ENCODE data around the gene TMEM120B. TPM values are rescaled to one million over a fixed set of nuclear protein-coding genes. Genes with fewer than 3 reads are reported as not detected.

The TMEM120B gene
- total and polyA plus RNA-seq, 4 donors: 1.5 to 12.0 (median 9.1) TPM

GRCh38 chr12:121722511-121722910 lies 10.0 kb downstream of the TMEM120B start:
- Histone ChIP-seq H3K27ac (ENCODE audit: low read depth in 1 of 2, low read length in 2 of 2) (no peak overlapping the region), H3K4me1 (ENCODE audit: control insufficient read depth in 1 of 2, insufficient read depth in 2 of 2, low read length in 2 of 2) (no peaks in the 10 kb centered on the region), H3K9me3 (ENCODE audit: control insufficient read depth, low read length) (no peaks in the 10 kb centered on the region), H3K4me3 (ENCODE audit: low read length in 2 of 2) (no peak overlapping the region), H3K27me3 (ENCODE audit: control insufficient read depth in 1 of 2, insufficient read depth in 2 of 2, low read length in 1 of 2) (no peaks in the 10 kb centered on the region), H3K36me3 (ENCODE audit: control insufficient read depth in 1 of 2, insufficient read depth in 2 of 2, low read length in 1 of 2) (no peaks in the 10 kb centered on the region)
- 95 to 100% methylated on average over 1 to 3 of the region's 3 CpGs for WGBS, 2 donors
- intact Hi-C loops (cut with DNase I): no loop called here
- DNase-seq (no peak), ATAC-seq (ENCODE audit: low FRiP score) (no peak)

GRCh38 chr12:121723200-121723599 lies 10.6 kb downstream of the TMEM120B start:
- intact Hi-C loops (cut with DNase I): no loop called here
- Histone ChIP-seq H3K27me3 (ENCODE audit: control insufficient read depth in 1 of 2, insufficient read depth in 2 of 2, low read length in 1 of 2) (no peaks in the 10 kb centered on the region), H3K27ac (ENCODE audit: low read depth in 1 of 2, low read length in 2 of 2) (no peak overlapping the region), H3K36me3 (ENCODE audit: control insufficient read depth in 1 of 2, insufficient read depth in 2 of 2, low read length in 1 of 2) (no peaks in the 10 kb centered on the region), H3K4me1 (ENCODE audit: control insufficient read depth in 1 of 2, insufficient read depth in 2 of 2, low read length in 2 of 2) (no peaks in the 10 kb centered on the region), H3K9me3 (ENCODE audit: control insufficient read depth, low read length) (no peaks in the 10 kb centered on the region), H3K4me3 (ENCODE audit: low read length in 2 of 2) (no peak overlapping the region)
- no peak for ATAC-seq (ENCODE audit: low FRiP score)
- WGBS, 2 donors: 93 to 95% methylated on average over 4 of the region's 4 CpGs
- no peak for DNase-seq

- Histone ChIP-seq H3K4me3 (ENCODE audit: low read length in 2 of 2) (no peak overlapping the region), H3K4me1 (ENCODE audit: control insufficient read depth in 1 of 2, insufficient read depth in 2 of 2, low read length in 2 of 2) (no peaks in the 10 kb centered on the region), H3K27me3 (ENCODE audit: control insufficient read depth in 1 of 2, insufficient read depth in 2 of 2, low read length in 1 of 2) (no peaks in the 10 kb centered on the region), H3K9me3 (ENCODE audit: control insufficient read depth, low read length) (no peaks in the 10 kb centered on the region), H3K27ac (ENCODE audit: low read depth in 1 of 2, low read length in 2 of 2) (no peak overlapping the region), H3K36me3 (ENCODE audit: control insufficient read depth in 1 of 2, insufficient read depth in 2 of 2, low read length in 1 of 2) (no peaks in the 10 kb centered on the region)
- DNase-seq: no peak
- no peak for ATAC-seq (ENCODE audit: low FRiP score)
- intact Hi-C loops (cut with DNase I): no loop called here
- 78 to 86% methylated on average over 2 of the region's 2 CpGs for WGBS, 2 donors
Measured at GRCh38 chr12:121724925-121725324, 12.4 kb downstream of the TMEM120B start.

DNA sequence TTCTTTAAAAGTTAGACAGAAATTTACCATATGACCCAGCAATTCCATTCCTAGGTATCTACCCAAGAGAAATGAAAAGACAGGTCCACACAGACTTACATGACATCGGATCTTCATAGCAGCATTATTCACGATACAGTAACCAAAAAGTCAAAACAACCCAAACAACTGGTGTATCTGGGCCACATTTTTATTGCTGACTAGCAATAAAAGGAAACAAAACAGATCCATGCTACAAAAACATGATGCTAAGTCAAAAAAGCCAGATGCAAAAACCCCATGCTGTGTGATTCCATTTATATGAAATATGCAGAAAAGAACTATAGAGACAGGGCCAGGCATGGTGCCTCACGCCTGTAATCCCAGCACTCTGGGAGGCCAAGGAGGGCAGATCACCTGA lies 12.9 kb downstream of the TMEM120B start:
- no peaks in the 10 kb centered on the region for H3K4me1 ChIP-seq (ENCODE audit: control insufficient read depth in 1 of 2, insufficient read depth in 2 of 2, low read length in 2 of 2)
- WGBS, 2 donors: 95 to 96% methylated on average over 3 of the region's 3 CpGs
- no peaks in the 10 kb centered on the region for H3K27me3 ChIP-seq (ENCODE audit: control insufficient read depth in 1 of 2, insufficient read depth in 2 of 2, low read length in 1 of 2)
- no peak for DNase-seq
- no peak for ATAC-seq (ENCODE audit: low FRiP score)
- H3K9me3 ChIP-seq (ENCODE audit: control insufficient read depth, low read length): no peaks in the 10 kb centered on the region
- H3K4me3 ChIP-seq (ENCODE audit: low read length in 2 of 2): no peak overlapping the region
- H3K36me3 ChIP-seq (ENCODE audit: control insufficient read depth in 1 of 2, insufficient read depth in 2 of 2, low read length in 1 of 2): no peaks in the 10 kb centered on the region
- H3K27ac ChIP-seq (ENCODE audit: low read depth in 1 of 2, low read length in 2 of 2): no peak overlapping the region
- intact Hi-C loops (cut with DNase I): no loop called here

DNA sequence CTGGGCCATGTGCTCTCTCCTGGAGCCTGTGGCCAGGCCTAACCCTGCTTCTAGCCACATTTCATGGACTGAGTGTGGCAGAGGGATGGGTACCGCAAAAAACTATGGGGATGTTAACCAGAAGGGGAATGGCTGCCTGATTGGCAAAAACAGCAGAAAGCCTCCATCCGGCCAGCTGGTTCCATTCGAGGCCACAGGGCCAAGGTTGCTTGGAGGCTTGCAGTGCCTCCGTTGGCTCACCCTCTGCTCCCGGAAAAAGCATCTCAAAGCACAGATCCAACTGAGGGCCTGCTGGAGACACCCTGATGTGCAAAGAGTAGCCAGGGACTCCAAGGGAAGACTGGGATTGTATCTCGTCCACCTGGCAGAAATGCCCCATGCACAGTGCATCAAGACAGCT lies 16.5 kb downstream of the TMEM120B start:
- no peaks in the 10 kb centered on the region for H3K36me3 ChIP-seq (ENCODE audit: control insufficient read depth in 1 of 2, insufficient read depth in 2 of 2, low read length in 1 of 2)
- H3K27me3 ChIP-seq (ENCODE audit: control insufficient read depth in 1 of 2, insufficient read depth in 2 of 2, low read length in 1 of 2): no peaks in the 10 kb centered on the region
- no peaks in the 10 kb centered on the region for H3K4me1 ChIP-seq (ENCODE audit: control insufficient read depth in 1 of 2, insufficient read depth in 2 of 2, low read length in 2 of 2)
- 94 to 95% methylated on average over 6 of the region's 6 CpGs for WGBS, 2 donors
- H3K27ac ChIP-seq (ENCODE audit: low read depth in 1 of 2, low read length in 2 of 2): no peak overlapping the region
- DNase-seq (no peak), ATAC-seq (ENCODE audit: low FRiP score) (no peak)
- no peaks in the 10 kb centered on the region for H3K9me3 ChIP-seq (ENCODE audit: control insufficient read depth, low read length)
- H3K4me3 ChIP-seq (ENCODE audit: low read length in 2 of 2): no peak overlapping the region
- intact Hi-C loops (cut with DNase I): no loop called here

GRCh38 chr12:121731473-121731872 lies 18.9 kb downstream of the TMEM120B start:
- H3K4me3 ChIP-seq (ENCODE audit: low read length in 2 of 2): no peak overlapping the region
- H3K9me3 ChIP-seq (ENCODE audit: control insufficient read depth, low read length): no peaks in the 10 kb centered on the region
- intact Hi-C loops (cut with DNase I): no loop called here
- no peak for ATAC-seq (ENCODE audit: low FRiP score)
- no peak overlapping the region for H3K27ac ChIP-seq (ENCODE audit: low read depth in 1 of 2, low read length in 2 of 2)
- WGBS, 2 donors: 97% methylated on average over 7 of the region's 7 CpGs
- H3K36me3 ChIP-seq (ENCODE audit: control insufficient read depth in 1 of 2, insufficient read depth in 2 of 2, low read length in 1 of 2): no peaks in the 10 kb centered on the region
- H3K27me3 ChIP-seq (ENCODE audit: control insufficient read depth in 1 of 2, insufficient read depth in 2 of 2, low read length in 1 of 2): no peaks in the 10 kb centered on the region
- no peaks in the 10 kb centered on the region for H3K4me1 ChIP-seq (ENCODE audit: control insufficient read depth in 1 of 2, insufficient read depth in 2 of 2, low read length in 2 of 2)
- DNase-seq: no peak

- Histone ChIP-seq H3K4me1 (ENCODE audit: control insufficient read depth in 1 of 2, insufficient read depth in 2 of 2, low read length in 2 of 2) (no peaks in the 10 kb centered on the region), H3K4me3 (ENCODE audit: low read length in 2 of 2) (no peak overlapping the region), H3K27ac (ENCODE audit: low read depth in 1 of 2, low read length in 2 of 2) (no peak overlapping the region), H3K36me3 (ENCODE audit: control insufficient read depth in 1 of 2, insufficient read depth in 2 of 2, low read length in 1 of 2) (no peaks in the 10 kb centered on the region), H3K9me3 (ENCODE audit: control insufficient read depth, low read length) (no peaks in the 10 kb centered on the region), H3K27me3 (ENCODE audit: control insufficient read depth in 1 of 2, insufficient read depth in 2 of 2, low read length in 1 of 2) (no peaks in the 10 kb centered on the region)
- DNase-seq: no peak
- intact Hi-C loops (cut with DNase I): no loop called here
- ATAC-seq (ENCODE audit: low FRiP score): no peak
- WGBS, 2 donors: 90 to 97% methylated on average over 8 of the region's 8 CpGs
Measured at GRCh38 chr12:121733849-121734248, 21.3 kb downstream of the TMEM120B start.

- no peak for ATAC-seq (ENCODE audit: low FRiP score)
- no peak for DNase-seq
- WGBS, 2 donors: 94 to 95% methylated on average over 9 of the region's 9 CpGs
- Histone ChIP-seq H3K27me3 (ENCODE audit: control insufficient read depth in 1 of 2, insufficient read depth in 2 of 2, low read length in 1 of 2) (no peaks in the 10 kb centered on the region), H3K4me3 (ENCODE audit: low read length in 2 of 2) (no peak overlapping the region), H3K27ac (ENCODE audit: low read depth in 1 of 2, low read length in 2 of 2) (no peak overlapping the region), H3K36me3 (ENCODE audit: control insufficient read depth in 1 of 2, insufficient read depth in 2 of 2, low read length in 1 of 2) (no peaks in the 10 kb centered on the region), H3K4me1 (ENCODE audit: control insufficient read depth in 1 of 2, insufficient read depth in 2 of 2, low read length in 2 of 2) (no peaks in the 10 kb centered on the region), H3K9me3 (ENCODE audit: control insufficient read depth, low read length) (no peaks in the 10 kb centered on the region)
- intact Hi-C loops (cut with DNase I): no loop called here
Measured at GRCh38 chr12:121738340-121738858, 25.8 kb downstream of the TMEM120B start.

DNA sequence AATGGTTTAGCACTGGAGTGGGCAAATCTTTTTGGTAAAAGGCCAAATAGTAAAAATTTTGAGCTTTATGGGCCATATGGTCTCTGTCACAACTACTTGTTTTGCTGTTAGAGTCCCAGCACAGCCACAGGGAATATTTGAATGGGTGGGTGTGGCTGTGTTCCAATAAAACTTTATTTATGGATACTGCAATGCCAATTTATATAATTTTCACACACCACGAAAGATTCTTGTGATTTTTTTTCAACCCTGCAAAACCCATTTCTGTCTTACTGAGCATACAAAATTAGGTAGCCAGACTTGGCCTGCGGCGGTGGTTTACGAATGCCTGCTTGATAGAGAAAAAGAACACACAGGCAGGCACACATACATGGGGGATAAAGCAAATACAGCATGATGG lies 28.3 kb downstream of the TMEM120B start:
- Histone ChIP-seq H3K4me1 (ENCODE audit: control insufficient read depth in 1 of 2, insufficient read depth in 2 of 2, low read length in 2 of 2) (no peaks in the 10 kb centered on the region), H3K27me3 (ENCODE audit: control insufficient read depth in 1 of 2, insufficient read depth in 2 of 2, low read length in 1 of 2) (no peaks in the 10 kb centered on the region), H3K36me3 (ENCODE audit: control insufficient read depth in 1 of 2, insufficient read depth in 2 of 2, low read length in 1 of 2) (no peaks in the 10 kb centered on the region), H3K27ac (ENCODE audit: low read depth in 1 of 2, low read length in 2 of 2) (no peak overlapping the region), H3K9me3 (ENCODE audit: control insufficient read depth, low read length) (no peaks in the 10 kb centered on the region), H3K4me3 (ENCODE audit: low read length in 2 of 2) (no peak overlapping the region)
- intact Hi-C loops (cut with DNase I): no loop called here
- DNase-seq (no peak), ATAC-seq (ENCODE audit: low FRiP score) (no peak)
- WGBS, 2 donors: 84 to 91% methylated on average over 4 of the region's 4 CpGs

Measured in aorta (tissue), 5 donors.